NT2/D1 (cell line): Measurements from ENCODE around the gene PDPK1.
"Not testable (repeated sequence)": the region's sequence is repeated elsewhere in the genome, so short reads cannot be mapped to it uniquely, and the experiment has no call there.

Source experiments
- SUZ12 ChIP-seq: IDR thresholded peaks from 2 replicates; pipeline ENCODE4 v1.6.1; 2011; ENCODE audit not compliant: insufficient read length, insufficient read depth; ENCODE audit errors: extremely low read depth
- YY1 ChIP-seq: IDR thresholded peaks from 2 replicates; pipeline ENCODE4 v1.6.1; 2011; ENCODE audit not compliant: insufficient read length, insufficient read depth
- ZNF274 ChIP-seq: IDR thresholded peaks from 2 replicates; pipeline ENCODE4 v1.6.1; 2011; ENCODE audit warnings: mild to moderate bottlenecking, low read depth, low read length

DNA sequence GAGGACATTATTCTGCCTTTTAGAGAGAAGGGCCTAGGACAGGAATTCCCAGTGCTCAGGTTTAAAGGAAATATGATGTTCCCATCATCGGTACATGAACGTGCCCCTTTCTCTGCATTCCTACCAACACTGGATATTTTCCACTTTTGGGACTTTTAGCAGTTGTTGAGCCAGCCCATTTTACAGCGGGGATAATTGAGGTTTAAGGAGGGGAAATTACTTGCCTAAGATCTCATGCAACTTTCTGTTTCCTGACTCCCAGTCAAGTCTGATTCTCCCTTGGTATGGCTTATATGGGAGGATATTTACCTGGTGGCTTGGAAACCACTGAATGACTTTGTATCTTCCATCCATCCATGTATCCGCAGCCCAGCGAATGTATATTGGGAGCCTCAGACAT, 3.5 kb upstream of the PDPK1 start:
- TF ChIP-seq SUZ12, YY1, ZNF274: not testable (repeated sequence)
